A549 (cell line): ENCODE data around the gene CALHM1. TPM values are rescaled to one million over a fixed set of nuclear protein-coding genes. Genes with fewer than 3 reads are reported as not detected.

Experiments used
- ATAC-seq, 2 experiments: fragments of 200-7000 bp in 1 of 2; fragments of >200 bp in 1 of 2; cut with Nextera tagmentation in 1 of 2; cut with Tn5 transposase in 1 of 2; 3 replicates each; pipeline versions ENCODE4 v1.8.0 to v1.9.1; 2018 to 2020; ENCODE audit warnings: mild to moderate bottlenecking in 1 of 2, moderate library complexity in 1 of 2
- CTCF ChIA-PET: fragments of 300-600 bp; sonication (Branson Sonifier 250); formaldehyde crosslinking; extraction: SDS; loops from one replicate; lab custom pipeline; 2021; ENCODE audit warnings: antibody characterized with exemption, inconsistent platforms; lab: Yijun Ruan, JAX
- POLR2A ChIA-PET: fragments of 350-600 bp; formaldehyde crosslinking; extraction: SDS; loops from one replicate; lab custom pipeline; 2021; ENCODE audit warnings: antibody characterized with exemption, inconsistent platforms; lab: Yijun Ruan, JAX
- DNase-seq, 2 experiments: peaks; one replicate each; pipeline versions ENCODE4 v3.0.0 to v3.0.0-alpha.2; 2011 to 2016; ENCODE audit warnings: low read depth in 1 of 2, low spot score in 1 of 2
- FAIRE-seq: peaks from 2 replicates; lab custom pipeline; 2011; peaks lifted over from hg19 to GRCh38; lab: Jason Lieb, UNC
- H3K27ac ChIP-seq, 2 experiments: fragments of >200 bp; sonication (Bioruptor Twin); formaldehyde crosslinking; 3 replicates each; pipeline ENCODE4 v1.5.1; 2016 to 2017
- H3K4me1 ChIP-seq: fragments of >200 bp; sonication (Bioruptor Twin); formaldehyde crosslinking; 3 replicates; pipeline ENCODE4 v1.6.1; 2016
- H3K4me2 ChIP-seq: fragments of >200 bp; sonication (Bioruptor Twin); formaldehyde crosslinking; 3 replicates; pipeline ENCODE4 v1.6.1; 2016
- H3K4me3 ChIP-seq: fragments of >200 bp; sonication (Bioruptor Twin); formaldehyde crosslinking; 3 replicates; pipeline ENCODE4 v1.5.1; 2016
- H3K9me3 ChIP-seq: fragments of >200 bp; sonication (Bioruptor Twin); formaldehyde crosslinking; 3 replicates; pipeline ENCODE4 v1.6.1; 2016
- CBX8 ChIP-seq: fragments of 200-600 bp; sonication (generic); IDR thresholded peaks from 2 replicates; pipeline ENCODE4 v1.6.1; 2016
- CEBPB ChIP-seq, 2 experiments: fragments of >200 bp in 1 of 2; sonication (Bioruptor Twin) in 1 of 2; formaldehyde crosslinking in 1 of 2; IDR thresholded peaks; 2 replicates each; pipeline ENCODE4 v1.6.1; 2012 to 2016
- EHF ChIP-seq: fragments of 250-450 bp; sonication (Bioruptor Pico); IDR thresholded peaks from 2 replicates; pipeline ENCODE4 v1.5.0; 2020; ENCODE audit warnings: mild to moderate bottlenecking
- ESRRA ChIP-seq: fragments of 150-350 bp; IDR thresholded peaks from 2 replicates; pipeline ENCODE4 v1.6.1; 2014; ENCODE audit warnings: mild to moderate bottlenecking, low read length, borderline replicate concordance
- FOSB ChIP-seq: fragments of 250-450 bp; sonication (Bioruptor Pico); IDR thresholded peaks from 2 replicates; pipeline ENCODE4 v1.5.0; 2020; ENCODE audit warnings: mild to moderate bottlenecking, moderate library complexity
- FOXS1 ChIP-seq: fragments of 250-450 bp; sonication (Bioruptor Pico); IDR thresholded peaks from 2 replicates; pipeline ENCODE4 v1.5.0; 2020; ENCODE audit warnings: mild to moderate bottlenecking, moderate library complexity
- HDAC2 ChIP-seq: fragments of 200-600 bp; sonication (generic); IDR thresholded peaks from 2 replicates; pipeline ENCODE4 v1.6.1; 2016
- HEYL ChIP-seq: fragments of 250-450 bp; sonication (Bioruptor Pico); IDR thresholded peaks from 2 replicates; pipeline ENCODE4 v1.8.0; 2021; ENCODE audit warnings: mild to moderate bottlenecking, moderate library complexity
- HOXB5 ChIP-seq: fragments of 250-450 bp; sonication (Bioruptor Pico); IDR thresholded peaks from 2 replicates; pipeline ENCODE4 v1.5.0; 2020; ENCODE audit warnings: mild to moderate bottlenecking, moderate library complexity
- JUNB ChIP-seq: fragments of >200 bp; sonication (Bioruptor Twin); formaldehyde crosslinking; IDR thresholded peaks from 2 replicates; pipeline ENCODE4 v1.6.1; 2016
- MAZ ChIP-seq: fragments of 150-350 bp; IDR thresholded peaks from 2 replicates; pipeline ENCODE4 v1.6.1; 2014; ENCODE audit warnings: antibody characterized with exemption, low read depth, low read length, borderline replicate concordance
- NR3C1 ChIP-seq: fragments of >200 bp; sonication (Bioruptor Twin); formaldehyde crosslinking; IDR thresholded peaks from 3 replicates; pipeline ENCODE4 v1.6.1; 2017
- RAD21 ChIP-seq, 2 experiments: fragments of >200 bp in 1 of 2; sonication (Bioruptor Twin) in 1 of 2; formaldehyde crosslinking in 1 of 2; IDR thresholded peaks in 1 of 2; conservative IDR thresholded peaks in 1 of 2; 2 replicates in 1 of 2; 3 replicates in 1 of 2; pipeline ENCODE4 v1.6.1; 2012 to 2018; ENCODE audit warnings: inconsistent platforms in 1 of 2
- REST ChIP-seq: fragments of 200-600 bp; sonication (generic); IDR thresholded peaks from 2 replicates; pipeline ENCODE4 v1.6.1; 2016; ENCODE audit warnings: antibody characterized with exemption, mild to moderate bottlenecking, moderate library complexity
- ZFP36 ChIP-seq: fragments of 450-650 bp; IDR thresholded peaks from 2 replicates; pipeline ENCODE4 v1.6.1; 2014; ENCODE audit warnings: borderline replicate concordance; ENCODE audit not compliant: partially characterized antibody
- ZSCAN20 ChIP-seq: fragments of 250-450 bp; sonication (Bioruptor Pico); IDR thresholded peaks from 2 replicates; pipeline ENCODE4 v1.8.0; 2022; ENCODE audit warnings: mild to moderate bottlenecking, moderate library complexity
- WGBS: methylation state at CpG from one replicate; pipeline ENCODE4 v1.1.6; 2017; ENCODE audit errors: missing lambda C conversion rate; 5-methylcytosine and 5-hydroxymethylcytosine counted together
- polyA plus RNA-seq, 4 experiments: library from polyadenylated mRNA; depleted of rRNA in 3 of 4; stranded (reverse); fragments of >200 nt; fragmentation: RNase III in 1 of 4; extraction: RNeasy Plus Mini Kit Qiagen cat#74134 plus additional on column Dnase treatment in 1 of 4; gene quantifications; 2 replicates in 3 of 4; 3 replicates in 1 of 4; pipeline ENCODE4 v1.2.3, GENCODE V29; 2011 to 2017
- TF ChIP-seq, protein P1 (sequence below): fragments of >200 bp; sonication (Bioruptor Twin); formaldehyde crosslinking; IDR thresholded peaks from 2 replicates; pipeline ENCODE4 v1.6.1; 2016
- TF ChIP-seq, protein P2 (sequence below): fragments of 250-450 bp; sonication (Bioruptor Pico); IDR thresholded peaks from 2 replicates; pipeline ENCODE4 v1.5.0; 2020; ENCODE audit warnings: low read depth, mild to moderate bottlenecking, moderate library complexity
- TF ChIP-seq, protein P3 (sequence below): IDR thresholded peaks from 2 replicates; pipeline ENCODE4 v1.6.1; 2012

The CALHM1 gene
- polyA plus RNA-seq, 2 of the 4 experiments (the other 2 are of a cell fraction): not detected

- ATAC-seq: no peak
- CTCF ChIA-PET: interaction anchor here (0.5 to 1.7 kb wide), 2 partner anchors 40 to 54 kb away, joined by 3 to 6 read pairs; no protein-coding TSS in a partner anchor
Observed at GRCh38 chr10:103456074-103456660, 2.5 kb downstream of the CALHM1 start.

GRCh38 chr10:103455235-103455634 lies 3.5 kb downstream of the CALHM1 start:
- H3K9me3 ChIP-seq: no peaks in the 10 kb centered on the region
- TF ChIP-seq MAZ (no peak), HDAC2 (no peak), ZSCAN20 (CRISPR knock-in tag) (no peak), JUNB (no peak), RAD21 (conservative IDR thresholded peaks at IDR 0.05 in 1 of 2, IDR thresholded peaks at IDR 0.05 in 1 of 2) (no peak), FOSB (CRISPR knock-in tag) (no peak), REST (no peak)
- TF ChIP-seq, protein P1, sequence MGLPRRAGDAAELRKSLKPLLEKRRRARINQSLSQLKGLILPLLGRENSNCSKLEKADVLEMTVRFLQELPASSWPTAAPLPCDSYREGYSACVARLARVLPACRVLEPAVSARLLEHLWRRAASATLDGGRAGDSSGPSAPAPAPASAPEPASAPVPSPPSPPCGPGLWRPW: no peak
- no peak overlapping the region for H3K4me2 ChIP-seq
- ChIA-PET POLR2A (no interaction called here), CTCF (interaction anchor here (0.5 to 1.7 kb wide), 3 partner anchors 11 to 55 kb away, joined by 3 to 6 read pairs (median 3); no protein-coding TSS in a partner anchor)
- 73% methylated on average over 19 of the region's 25 CpGs for WGBS
- DNase-seq (no peak), FAIRE-seq (no peak), ATAC-seq (no peak)
- H3K4me3 ChIP-seq: no peak overlapping the region
- H3K27ac ChIP-seq: no peak overlapping the region
- H3K4me1 ChIP-seq: peaks cover 17% of the 10 kb centered on the region; the same call in 2 of the 3 replicates

More at GRCh38 chr10:103456074-103456660, 2.5 kb downstream of the CALHM1 start:
- Histone ChIP-seq H3K27ac (no peak overlapping the region), H3K9me3 (no peaks in the 10 kb centered on the region), H3K4me2 (no peak overlapping the region), H3K4me1 (peaks cover 8% of the 10 kb centered on the region; the same call in 2 of the 3 replicates), H3K4me3 (no peak overlapping the region)
- FAIRE-seq (no peak), DNase-seq (no peak)
- TF ChIP-seq ZFP36 (peak; percentile 59), HOXB5 (CRISPR knock-in tag) (no peak)
- WGBS: 79% methylated on average over 9 of the region's 9 CpGs
- POLR2A ChIA-PET: no interaction called here

DNA sequence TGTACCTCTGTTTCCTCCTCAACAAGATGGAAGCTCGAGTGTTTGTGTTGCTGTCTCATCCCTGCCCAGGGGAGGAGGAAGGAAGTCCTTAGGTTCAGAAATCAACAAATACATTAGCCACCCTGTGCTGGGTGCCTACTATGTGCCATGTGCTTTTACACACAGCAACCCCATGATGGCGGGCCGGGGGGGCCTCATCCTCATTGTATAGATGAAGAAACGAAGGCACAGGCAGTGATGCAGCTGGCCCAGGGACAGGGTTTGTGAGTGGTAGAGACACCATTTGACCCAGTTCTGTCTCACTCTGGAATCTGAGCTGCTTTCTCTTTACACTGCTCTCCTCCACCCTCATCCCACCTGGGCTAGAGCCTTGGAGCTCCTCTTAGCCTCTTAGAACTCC lies 4.7 kb downstream of the CALHM1 start:
- Histone ChIP-seq H3K27ac (no peak overlapping the region), H3K9me3 (no peaks in the 10 kb centered on the region)
- no peak for ATAC-seq
- FAIRE-seq: no peak
- TF ChIP-seq HEYL (CRISPR knock-in tag) (no peak), FOXS1 (no peak), NR3C1 (no peak), CEBPB (IDR thresholded peaks at IDR 0.05) (no peak), CBX8 (no peak), HDAC2 (no peak), EHF (no peak), RAD21 (conservative IDR thresholded peaks at IDR 0.05 in 1 of 2, IDR thresholded peaks at IDR 0.05 in 1 of 2) (no peak), ESRRA (no peak), ZFP36 (no peak), HOXB5 (CRISPR knock-in tag) (no peak)
- TF ChIP-seq, protein P1: no peak
- TF ChIP-seq, protein P2, sequence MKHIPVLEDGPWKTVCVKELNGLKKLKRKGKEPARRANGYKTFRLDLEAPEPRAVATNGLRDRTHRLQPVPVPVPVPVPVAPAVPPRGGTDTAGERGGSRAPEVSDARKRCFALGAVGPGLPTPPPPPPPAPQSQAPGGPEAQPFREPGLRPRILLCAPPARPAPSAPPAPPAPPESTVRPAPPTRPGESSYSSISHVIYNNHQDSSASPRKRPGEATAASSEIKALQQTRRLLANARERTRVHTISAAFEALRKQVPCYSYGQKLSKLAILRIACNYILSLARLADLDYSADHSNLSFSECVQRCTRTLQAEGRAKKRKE (CRISPR knock-in tag): no peak
- TF ChIP-seq, protein P3, sequence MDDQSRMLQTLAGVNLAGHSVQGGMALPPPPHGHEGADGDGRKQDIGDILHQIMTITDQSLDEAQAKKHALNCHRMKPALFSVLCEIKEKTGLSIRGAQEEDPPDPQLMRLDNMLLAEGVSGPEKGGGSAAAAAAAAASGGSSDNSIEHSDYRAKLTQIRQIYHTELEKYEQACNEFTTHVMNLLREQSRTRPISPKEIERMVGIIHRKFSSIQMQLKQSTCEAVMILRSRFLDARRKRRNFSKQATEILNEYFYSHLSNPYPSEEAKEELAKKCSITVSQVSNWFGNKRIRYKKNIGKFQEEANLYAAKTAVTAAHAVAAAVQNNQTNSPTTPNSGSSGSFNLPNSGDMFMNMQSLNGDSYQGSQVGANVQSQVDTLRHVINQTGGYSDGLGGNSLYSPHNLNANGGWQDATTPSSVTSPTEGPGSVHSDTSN: no peak
- TF ChIP-seq, all 56 proteins: peak for 0
- Histone ChIP-seq H3K4me1 (peaks cover 18% of the 10 kb centered on the region; the same call in 2 of the 3 replicates), H3K4me2 (no peak overlapping the region), H3K4me3 (no peak overlapping the region)
- CTCF ChIA-PET: interaction anchor here (0.6 to 1.4 kb wide), 3 partner anchors 9 to 517 kb away, joined by 3 read pairs; no protein-coding TSS in a partner anchor
- WGBS: 83% methylated on average over 4 of the region's 4 CpGs
- POLR2A ChIA-PET: no interaction called here
- DNase-seq: no peak
